Measurements from ENCODE around the gene SLC25A25. TPM values are rescaled to one million over a fixed set of nuclear protein-coding genes. Genes with fewer than 3 reads are reported as not detected.

The SLC25A25 gene
- total RNA-seq, 1 donor from 2014 or later, result 8.5 TPM

- H3K36me3 ChIP-seq, result no peaks in the 10 kb centered on the region
Observed at GRCh38 chr9:128144239-128145181, 76.5 kb downstream of the SLC25A25 start.

GRCh38 chr9:128145536-128145935 is 77.5 kb downstream of the SLC25A25 start:
- no peak for DNase-seq (ENCODE audit: low spot score)
- no peak overlapping the region for H3K27ac ChIP-seq
- H3K79me2 ChIP-seq (ENCODE audit: low read depth), result no peaks in the 10 kb centered on the region
- H3K4me1 ChIP-seq, result peaks cover 1% of the 10 kb centered on the region
- H3F3A ChIP-seq (ENCODE audit: low read depth), result no peaks in the 10 kb centered on the region
- Mint-ChIP-seq H3K36me3 (no peaks in the 10 kb centered on the region), H3K4me3 (no peak overlapping the region), H3K27me3 (ENCODE audit: insufficient read depth, low read depth) (peaks cover 10% of the 10 kb centered on the region), H3K9me3 (no peaks in the 10 kb centered on the region), H3K27ac (no peak overlapping the region), H3K4me1 (peaks cover 22% of the 10 kb centered on the region)
- H2AFZ ChIP-seq (replicated peaks), result no peak overlapping the region
- no peaks in the 10 kb centered on the region for H3K36me3 ChIP-seq
- H3K27me3 ChIP-seq, result no peaks in the 10 kb centered on the region
- no peak overlapping the region for H3K4me3 ChIP-seq
- H3K9ac ChIP-seq, result no peak overlapping the region
- no peaks in the 10 kb centered on the region for H4K20me1 ChIP-seq (ENCODE audit: low read depth)
- H3K9me3 ChIP-seq (ENCODE audit: low read depth), result no peaks in the 10 kb centered on the region
- TF ChIP-seq EZH2phosphoT487 (IDR thresholded peaks at IDR 0.05) (no peak), EZH2 (IDR thresholded peaks at IDR 0.05) (no peak), CTCF (IDR thresholded peaks at IDR 0.05) (no peak)
- no peak overlapping the region for H3K4me2 ChIP-seq

More at GRCh38 chr9:128144239-128145181, 76.5 kb downstream of the SLC25A25 start:
- TF ChIP-seq CTCF (IDR thresholded peaks at IDR 0.05) (no peak), EZH2 (IDR thresholded peaks at IDR 0.05) (no peak), EZH2phosphoT487 (IDR thresholded peaks at IDR 0.05) (no peak)
- H3K4me3 Mint-ChIP-seq, result no peak overlapping the region
- no peaks in the 10 kb centered on the region for H3F3A ChIP-seq (ENCODE audit: low read depth)
- H3K4me1 ChIP-seq, result peaks cover 3% of the 10 kb centered on the region
- H3K27me3 ChIP-seq, result no peaks in the 10 kb centered on the region
- no peak overlapping the region for H3K9ac ChIP-seq
- no peaks in the 10 kb centered on the region for H4K20me1 ChIP-seq (ENCODE audit: low read depth)
- H2AFZ ChIP-seq (replicated peaks), result no peak overlapping the region
- no peak overlapping the region for H3K4me3 ChIP-seq
- no peak overlapping the region for H3K27ac ChIP-seq
- peaks cover 12% of the 10 kb centered on the region for H3K27me3 Mint-ChIP-seq (ENCODE audit: insufficient read depth, low read depth)
- H3K36me3 Mint-ChIP-seq, result no peaks in the 10 kb centered on the region
- H3K27ac Mint-ChIP-seq, result no peak overlapping the region
- DNase-seq (ENCODE audit: low spot score), result no peak
- peaks cover 25% of the 10 kb centered on the region for H3K4me1 Mint-ChIP-seq
- no peak overlapping the region for H3K4me2 ChIP-seq
- no peaks in the 10 kb centered on the region for H3K79me2 ChIP-seq (ENCODE audit: low read depth)
- no peaks in the 10 kb centered on the region for H3K9me3 ChIP-seq (ENCODE audit: low read depth)
- H3K9me3 Mint-ChIP-seq, result no peaks in the 10 kb centered on the region

- Histone ChIP-seq H3K4me1 (no peaks in the 10 kb centered on the region), H3K79me2 (ENCODE audit: low read depth) (no peaks in the 10 kb centered on the region), H3K4me3 (no peak overlapping the region), H3K9me3 (ENCODE audit: low read depth) (no peaks in the 10 kb centered on the region), H3K36me3 (no peaks in the 10 kb centered on the region), H3F3A (ENCODE audit: low read depth) (no peaks in the 10 kb centered on the region), H3K27me3 (no peaks in the 10 kb centered on the region), H3K27ac (no peak overlapping the region), H4K20me1 (ENCODE audit: low read depth) (no peaks in the 10 kb centered on the region), H3K4me2 (no peak overlapping the region), H2AFZ (replicated peaks) (no peak overlapping the region), H3K9ac (no peak overlapping the region)
- H3K4me3 Mint-ChIP-seq, result no peak overlapping the region
- H3K9me3 Mint-ChIP-seq, result no peaks in the 10 kb centered on the region
- peaks cover 20% of the 10 kb centered on the region for H3K4me1 Mint-ChIP-seq
- no peak overlapping the region for H3K27ac Mint-ChIP-seq
- H3K36me3 Mint-ChIP-seq, result no peaks in the 10 kb centered on the region
- peaks cover 12% of the 10 kb centered on the region for H3K27me3 Mint-ChIP-seq (ENCODE audit: insufficient read depth, low read depth)
- DNase-seq (ENCODE audit: low spot score), result no peak
- TF ChIP-seq CTCF (IDR thresholded peaks at IDR 0.05) (no peak), EZH2phosphoT487 (IDR thresholded peaks at IDR 0.05) (no peak), EZH2 (IDR thresholded peaks at IDR 0.05) (no peak)
Observed at GRCh38 chr9:128145951-128146351, 77.9 kb downstream of the SLC25A25 start.
